Lower lobe of right lung (tissue), 2 donors: ENCODE results near the gene STAMBPL1. TPM values are rescaled to one million over a fixed set of nuclear protein-coding genes. Genes with fewer than 3 reads are reported as not detected.
A peak's percentile ranks its signal among the peaks of the same experiment; 100 is the strongest.

Experiments used
- ATAC-seq, 2 donors: fragments of 200-7000 bp; cut with Tn5 transposase; one replicate each; pipeline ENCODE4 v1.9.1; 2020 to 2022; ENCODE audit warnings: mild to moderate bottlenecking in 2 of 2, moderate library complexity in 2 of 2
- DNase-seq: peaks from one replicate; pipeline ENCODE4 v3.0.0-alpha.2; 2020
- H3K27ac ChIP-seq: fragments of 200-600 bp; one replicate; pipeline ENCODE4 v1.8.0; 2022
- H3K27me3 ChIP-seq: fragments of 200-600 bp; one replicate; pipeline ENCODE4 v1.8.0; 2022; ENCODE audit warnings: low read depth
- H3K36me3 ChIP-seq: fragments of 200-600 bp; one replicate; pipeline ENCODE4 v1.8.0; 2022; ENCODE audit warnings: mild to moderate bottlenecking
- H3K4me1 ChIP-seq: fragments of 200-600 bp; one replicate; pipeline ENCODE4 v1.8.0; 2022
- H3K4me3 ChIP-seq: fragments of 200-600 bp; one replicate; pipeline ENCODE4 v1.8.0; 2022; ENCODE audit warnings: mild to moderate bottlenecking
- H3K9me3 ChIP-seq: fragments of 200-600 bp; one replicate; pipeline ENCODE4 v1.8.0; 2022
- CTCF ChIP-seq: fragments of 200-600 bp; IDR thresholded peaks from one replicate; pipeline ENCODE4 v1.8.0; 2022; ENCODE audit warnings: antibody characterized with exemption, mild to moderate bottlenecking
- intact Hi-C: fragments of 100-400 bp; cut with DNase I; formaldehyde crosslinking; loops from one replicate; pipeline ENCODE4 v1.11.0; 2022
- total RNA-seq: library from RNA; stranded (reverse); fragmentation: NEBNext Ultra II Directional; extraction: Animal tissue kit (Norgen Biotek cat#: 25700); gene quantifications from one replicate; pipeline ENCODE4 v1.2.1, GENCODE V29; 2021
- donor health status: DM: no; HTN: yes; CAD: no; lungs with severe emphysema.

The STAMBPL1 gene
- total RNA-seq, 1 donor from 2014 or later = 7.1 TPM

- ATAC-seq (no peak), DNase-seq (no peak)
- intact Hi-C loops = no loop called here
- no peak overlapping the region for H3K4me3 ChIP-seq
- TF ChIP-seq CTCF = no peak
- H3K4me1 ChIP-seq = peaks cover 34% of the 10 kb centered on the region
- H3K27me3 ChIP-seq = no peaks in the 10 kb centered on the region
- H3K9me3 ChIP-seq = no peaks in the 10 kb centered on the region
- H3K27ac ChIP-seq = no peak overlapping the region
- no peaks in the 10 kb centered on the region for H3K36me3 ChIP-seq
Observed at GRCh38 chr10:88850712-88851111, 29.3 kb upstream of the STAMBPL1 start.

DNA sequence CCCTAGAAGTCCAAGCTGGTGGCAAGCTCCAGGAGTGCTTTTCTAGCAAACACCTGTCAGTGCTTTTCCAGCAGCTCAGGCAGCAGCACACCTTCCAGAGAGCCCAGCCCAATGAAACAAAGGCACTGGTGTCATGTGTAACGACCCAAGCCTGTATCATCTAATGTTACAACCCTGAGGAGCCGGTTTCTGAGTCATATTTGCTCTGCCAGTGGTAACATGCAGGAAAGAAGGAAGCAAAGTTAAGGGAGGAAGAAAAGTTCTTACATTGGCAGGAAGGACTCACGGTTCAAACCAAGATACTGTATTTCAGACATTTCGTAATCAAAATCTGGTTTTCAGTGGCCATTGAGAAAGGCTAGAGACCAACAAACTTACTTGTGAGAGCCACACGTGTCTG lies 28.3 kb upstream of the STAMBPL1 start, which contains the start of gene ANKRD22:
Gene ANKRD22, minus strand, starts transcription at position 139 of the 400 bp plus-strand sequence. CDS start 237 bp downstream, outside the sequence.
- Histone ChIP-seq H3K9me3 (no peaks in the 10 kb centered on the region), H3K27ac (peak within 1 kb of the TSS; percentile 37), H3K27me3 (no peaks in the 10 kb centered on the region), H3K4me1 (peaks cover 34% of the 10 kb centered on the region), H3K36me3 (no peaks in the 10 kb centered on the region), H3K4me3 (no peak within 1 kb of the TSS)
- intact Hi-C loops = no loop called here
- ATAC-seq (peak; percentile 92 to 93), DNase-seq (peak; percentile 51)
- TF ChIP-seq CTCF = no peak

DNA sequence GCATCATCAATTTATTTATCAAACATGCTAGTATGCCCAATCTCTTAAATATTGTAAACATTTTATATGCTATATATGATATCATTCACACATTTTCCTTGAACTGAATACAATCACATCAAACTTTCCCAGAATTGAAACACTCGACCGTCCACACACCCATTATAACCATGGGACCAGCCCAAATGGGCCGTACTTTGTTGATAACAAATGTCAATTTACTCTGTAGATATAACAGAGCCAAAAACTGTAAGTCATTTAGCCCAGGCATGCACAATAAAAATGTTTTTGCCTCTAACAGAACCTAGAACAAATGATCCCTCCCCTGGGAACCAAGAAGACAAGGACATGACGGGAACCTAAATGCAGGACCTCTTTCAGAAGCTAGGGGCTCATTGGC lies 27.7 kb upstream of the STAMBPL1 start:
- intact Hi-C loops = no loop called here
- peak overlapping the region; percentile 37 for H3K27ac ChIP-seq
- H3K9me3 ChIP-seq = no peaks in the 10 kb centered on the region
- TF ChIP-seq CTCF = no peak
- ATAC-seq = no peak
- H3K36me3 ChIP-seq = no peaks in the 10 kb centered on the region
- H3K27me3 ChIP-seq = no peaks in the 10 kb centered on the region
- no peak for DNase-seq
- H3K4me3 ChIP-seq = no peak overlapping the region
- H3K4me1 ChIP-seq = peaks cover 34% of the 10 kb centered on the region

- Histone ChIP-seq H3K4me1 (peaks cover 32% of the 10 kb centered on the region), H3K27me3 (no peaks in the 10 kb centered on the region), H3K36me3 (no peaks in the 10 kb centered on the region), H3K27ac (peak overlapping the region; percentile 37), H3K9me3 (no peaks in the 10 kb centered on the region), H3K4me3 (no peak overlapping the region)
- ATAC-seq (peak; percentile 56 to 73), DNase-seq (no peak)
- intact Hi-C loops = no loop called here
- TF ChIP-seq CTCF = no peak
Observed at GRCh38 chr10:88853155-88853881, 26.7 kb upstream of the STAMBPL1 start.

- intact Hi-C loops = no loop called here
- no peak for DNase-seq
- TF ChIP-seq CTCF = no peak
- H3K9me3 ChIP-seq = no peaks in the 10 kb centered on the region
- H3K4me3 ChIP-seq = no peak overlapping the region
- H3K36me3 ChIP-seq = no peaks in the 10 kb centered on the region
- no peak overlapping the region for H3K27ac ChIP-seq
- no peaks in the 10 kb centered on the region for H3K27me3 ChIP-seq
- peaks cover 28% of the 10 kb centered on the region for H3K4me1 ChIP-seq
- no peak for ATAC-seq
Observed at GRCh38 chr10:88854684-88855083, 25.4 kb upstream of the STAMBPL1 start.
